Liver (tissue), 3 donors: ENCODE data around the gene RIN1.

Source experiments
- CTCF ChIP-seq: fragments of 150-350 bp; IDR thresholded peaks from 2 replicates; pipeline ENCODE4 v1.5.1; 2017; ENCODE audit warnings: improper control_type of control experiment, low read depth, low read length; ENCODE audit not compliant: missing input control
- FOXA1 ChIP-seq: IDR thresholded peaks from 2 replicates; pipeline ENCODE4 v1.6.1; 2016; ENCODE audit warnings: antibody characterized with exemption
- GABPA ChIP-seq, 2 donors: IDR thresholded peaks in 1 of 2; conservative IDR thresholded peaks in 1 of 2; 2 replicates each; pipeline ENCODE4 v1.6.1; 2016; ENCODE audit warnings: antibody characterized with exemption in 2 of 2, mild to moderate bottlenecking in 1 of 2, moderate library complexity in 1 of 2
- JUND ChIP-seq, 2 donors: IDR thresholded peaks; 2 replicates each; pipeline ENCODE4 v1.6.1; 2016; ENCODE audit warnings: antibody characterized with exemption in 2 of 2
- donor health status: healthy.
- donor health status: healthy.

- TF ChIP-seq CTCF, result no peak
- TF ChIP-seq GABPA (IDR thresholded peaks at IDR 0.05 in 1 of 2, conservative IDR thresholded peaks at IDR 0.05 in 1 of 2), result no peak
- no peak for TF ChIP-seq FOXA1
- no peak for TF ChIP-seq JUND (IDR thresholded peaks at IDR 0.05)
These were observed 5.3 kb downstream of the RIN1 start for GRCh38 chr11:66330931-66331330.
